ENCODE measurements around the gene OR10K1.

- no peak for TF ChIP-seq EZH2 (IDR thresholded peaks at IDR 0.05; ENCODE audit: low read length, missing control alignments)
- TF ChIP-seq CTCF (conservative IDR thresholded peaks at IDR 0.05 in 1 of 2, IDR thresholded peaks at IDR 0.05 in 1 of 2; ENCODE audit: low read depth in 1 of 2, low read length in 2 of 2) = no peak
Observed at GRCh38 chr1:158457246-158457645, 4.4 kb upstream of the OR10K1 start.

Data from fibroblast of lung (primary cell).